CD4-positive, alpha-beta memory T cell (primary cell): ENCODE results near the gene GJA3. TPM values are rescaled to one million over a fixed set of nuclear protein-coding genes. Genes with fewer than 3 reads are reported as not detected.

Source experiments
- CTCF ChIA-PET: fragments of 350-600 bp; sonication (Branson Sonifier 250); formaldehyde crosslinking; loops from one replicate; lab custom pipeline; 2021; ENCODE audit warnings: inconsistent platforms; ENCODE audit not compliant: partially characterized antibody; lab: Charles Lee
- POLR2A ChIA-PET: fragments of 350-600 bp; sonication (Branson Sonifier 250); formaldehyde crosslinking; loops from one replicate; lab custom pipeline; 2021; ENCODE audit not compliant: partially characterized antibody; lab: Charles Lee
- DNase-seq, 5 donors: peaks; one replicate each; pipeline versions ENCODE4 v3.0.0 to v3.0.0-alpha.2; 2020 to 2022; ENCODE audit warnings: mixed read lengths in 1 of 5
- H3K27ac ChIP-seq: one replicate; pipeline ENCODE4 v1.7.0; 2013; ENCODE audit warnings: low read depth, low read length
- H3K27me3 ChIP-seq: 2 replicates; pipeline ENCODE4 v1.7.0; 2013; ENCODE audit warnings: mild to moderate bottlenecking, low read length, moderate library complexity; ENCODE audit not compliant: insufficient read depth
- H3K36me3 ChIP-seq: 2 replicates; pipeline ENCODE4 v1.7.0; 2013; ENCODE audit warnings: mild to moderate bottlenecking, low read length, moderate library complexity; ENCODE audit not compliant: insufficient read depth
- H3K4me1 ChIP-seq: 2 replicates; pipeline ENCODE4 v1.7.0; 2013; ENCODE audit warnings: mild to moderate bottlenecking, low read length, moderate library complexity; ENCODE audit not compliant: insufficient read depth
- H3K4me3 ChIP-seq, 2 donors: one replicate each; pipeline ENCODE4 v1.7.0; 2013; ENCODE audit warnings: low read length in 2 of 2, mild to moderate bottlenecking in 1 of 2
- H3K9me3 ChIP-seq, 2 donors: one replicate each; pipeline ENCODE4 v1.7.0; 2013; ENCODE audit warnings: low read length in 2 of 2, control low read depth in 1 of 2; ENCODE audit not compliant: control insufficient read depth in 1 of 2
- H3K27ac Mint-ChIP-seq, 7 donors: one replicate each; pipeline ENCODE4 v1.8.0; 2020 to 2021; ENCODE audit warnings: mixed read lengths in 7 of 7, mild to moderate bottlenecking in 6 of 7, inconsistent platforms in 3 of 7, moderate library complexity in 3 of 7
- H3K27me3 Mint-ChIP-seq, 2 donors: one replicate each; pipeline ENCODE4 v1.8.0; 2020 to 2021; ENCODE audit warnings: mixed read lengths in 2 of 2
- H3K36me3 Mint-ChIP-seq, 2 donors: one replicate each; pipeline ENCODE4 v1.8.0; 2020 to 2021; ENCODE audit warnings: mixed read lengths in 2 of 2, inconsistent platforms in 1 of 2, mild to moderate bottlenecking in 1 of 2
- H3K4me1 Mint-ChIP-seq, 4 donors: one replicate each; pipeline ENCODE4 v1.8.0; 2020 to 2021; ENCODE audit warnings: mixed read lengths in 4 of 4, mild to moderate bottlenecking in 1 of 4
- H3K4me3 Mint-ChIP-seq, 8 donors: one replicate each; pipeline ENCODE4 v1.8.0; 2020 to 2021; ENCODE audit warnings: mixed read lengths in 8 of 8, mild to moderate bottlenecking in 7 of 8, moderate library complexity in 6 of 8, inconsistent platforms in 3 of 8
- H3K9me3 Mint-ChIP-seq, 8 donors: one replicate each; pipeline ENCODE4 v1.8.0; 2020 to 2021; ENCODE audit warnings: mixed read lengths in 8 of 8, mild to moderate bottlenecking in 5 of 8, inconsistent platforms in 3 of 8, moderate library complexity in 1 of 8
- intact Hi-C: fragments of 100-400 bp; cut with micrococcal nuclease; formaldehyde crosslinking; loops from one replicate; pipeline ENCODE4 v1.15.1; 2023
- polyA plus RNA-seq, 2 donors: library from polyadenylated mRNA; unstranded; fragments of 300-500 nt; fragmentation: Illumina TruSeq; gene quantifications; one replicate each; pipeline ENCODE4 v1.2.3, GENCODE V29; 2021
- total RNA-seq, 2 experiments: library from RNA; stranded (reverse); gene quantifications; one replicate each; pipeline ENCODE4 v1.2.3, GENCODE V29; 2021

GJA3 gene
- total and polyA plus RNA-seq, 4 experiments from 2014 or later: 0.09 TPM; not detected in 3

DNA sequence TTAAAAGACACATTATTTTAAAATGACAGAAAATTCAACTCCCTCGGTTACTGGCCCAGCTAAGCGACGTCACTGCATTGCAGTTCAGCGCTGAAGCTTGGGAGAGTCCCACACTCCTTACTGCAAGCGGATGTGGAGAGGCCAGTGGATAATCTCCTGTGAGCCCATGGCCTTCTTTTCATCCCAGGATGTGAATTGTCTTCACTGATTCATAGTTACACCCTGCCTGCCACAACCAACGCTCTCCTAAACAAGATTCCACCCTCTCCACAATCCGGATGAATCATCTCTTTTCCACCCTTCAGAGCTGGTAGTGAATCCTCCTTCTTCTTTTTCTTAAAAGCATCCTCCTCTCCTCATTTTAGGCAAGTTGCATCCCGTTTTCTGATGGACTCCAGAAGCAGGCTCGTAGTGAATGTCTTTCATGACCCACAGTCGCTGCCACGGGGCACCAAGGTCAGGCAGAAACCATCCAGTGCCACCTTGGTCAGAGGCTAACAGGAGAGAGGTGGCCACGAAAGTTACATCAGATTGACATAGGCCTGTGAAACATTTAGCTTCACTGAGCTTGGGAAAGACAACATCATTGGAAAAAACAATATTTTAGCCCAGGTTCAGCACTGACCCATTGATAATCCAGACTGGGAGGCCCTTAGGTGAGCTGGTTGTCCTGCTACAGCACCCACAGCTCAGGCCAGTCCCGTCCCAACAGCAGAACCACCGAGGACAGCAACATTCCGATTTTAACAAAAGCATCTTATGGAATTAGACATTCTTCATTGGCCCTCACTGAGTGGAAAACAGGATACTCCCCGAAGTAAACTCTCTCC is 29.8 kb upstream of the GJA3 start:
- Mint-ChIP-seq H3K27me3 (peaks cover 34 to 43% of the 10 kb centered on the region in 2 donors), H3K4me3 (peak overlapping the region in 2 of 8 donors; percentile 44 to 69), H3K9me3 (peaks cover 0 to 1% (median 0%) of the 10 kb centered on the region in 8 donors), H3K27ac (no peak overlapping the region), H3K4me1 (peaks cover 14 to 33% (median 16%) of the 10 kb centered on the region in 4 donors), H3K36me3 (no peaks in the 10 kb centered on the region)
- intact Hi-C loops: no loop called here
- H3K9me3 ChIP-seq: no peaks in the 10 kb centered on the region
- POLR2A ChIA-PET: no interaction called here
- DNase-seq: no peak
- peaks cover 29% of the 10 kb centered on the region for H3K4me1 ChIP-seq
- no peaks in the 10 kb centered on the region for H3K36me3 ChIP-seq
- CTCF ChIA-PET: interaction anchor here (1.9 kb wide), 1 partner anchor 638 kb away, joined by 5 read pairs; no protein-coding TSS in a partner anchor
- peaks cover 32% of the 10 kb centered on the region for H3K27me3 ChIP-seq
- no peak overlapping the region for H3K4me3 ChIP-seq
- H3K27ac ChIP-seq: no peak overlapping the region

DNA sequence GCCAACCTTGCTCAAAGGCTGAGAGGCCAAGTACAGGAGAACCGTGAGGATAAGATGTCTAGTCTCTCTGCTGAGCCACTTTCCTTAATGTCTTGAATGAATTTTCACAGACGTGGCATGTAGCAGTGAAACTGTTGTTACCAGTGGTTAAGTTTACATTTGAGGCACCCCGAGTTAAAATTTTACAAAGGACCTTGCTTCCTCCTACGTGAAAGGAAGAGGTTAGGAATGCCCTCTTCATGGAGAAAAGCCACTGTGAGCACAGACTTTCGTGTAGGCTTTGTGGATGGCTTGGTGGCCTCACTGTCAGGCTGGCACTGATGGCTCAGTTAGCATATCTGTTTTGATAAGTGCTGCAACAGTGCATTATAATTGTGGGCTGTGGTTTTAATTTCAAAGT is 29.2 kb upstream of the GJA3 start:
- Mint-ChIP-seq H3K4me3 (no peak overlapping the region), H3K4me1 (peaks cover 14 to 33% (median 16%) of the 10 kb centered on the region in 4 donors), H3K27ac (no peak overlapping the region), H3K27me3 (peaks cover 29 to 41% of the 10 kb centered on the region in 2 donors), H3K36me3 (no peaks in the 10 kb centered on the region), H3K9me3 (peaks cover 0 to 1% (median 0%) of the 10 kb centered on the region in 8 donors)
- Histone ChIP-seq H3K4me1 (peaks cover 28% of the 10 kb centered on the region), H3K4me3 (no peak overlapping the region), H3K27ac (no peak overlapping the region), H3K9me3 (no peaks in the 10 kb centered on the region), H3K27me3 (peaks cover 26% of the 10 kb centered on the region), H3K36me3 (no peaks in the 10 kb centered on the region)
- intact Hi-C loops: no loop called here
- ChIA-PET CTCF (interaction anchor here (1.9 kb wide), 1 partner anchor 639 kb away, joined by 5 read pairs; no protein-coding TSS in a partner anchor), POLR2A (no interaction called here)
- DNase-seq: no peak

DNA sequence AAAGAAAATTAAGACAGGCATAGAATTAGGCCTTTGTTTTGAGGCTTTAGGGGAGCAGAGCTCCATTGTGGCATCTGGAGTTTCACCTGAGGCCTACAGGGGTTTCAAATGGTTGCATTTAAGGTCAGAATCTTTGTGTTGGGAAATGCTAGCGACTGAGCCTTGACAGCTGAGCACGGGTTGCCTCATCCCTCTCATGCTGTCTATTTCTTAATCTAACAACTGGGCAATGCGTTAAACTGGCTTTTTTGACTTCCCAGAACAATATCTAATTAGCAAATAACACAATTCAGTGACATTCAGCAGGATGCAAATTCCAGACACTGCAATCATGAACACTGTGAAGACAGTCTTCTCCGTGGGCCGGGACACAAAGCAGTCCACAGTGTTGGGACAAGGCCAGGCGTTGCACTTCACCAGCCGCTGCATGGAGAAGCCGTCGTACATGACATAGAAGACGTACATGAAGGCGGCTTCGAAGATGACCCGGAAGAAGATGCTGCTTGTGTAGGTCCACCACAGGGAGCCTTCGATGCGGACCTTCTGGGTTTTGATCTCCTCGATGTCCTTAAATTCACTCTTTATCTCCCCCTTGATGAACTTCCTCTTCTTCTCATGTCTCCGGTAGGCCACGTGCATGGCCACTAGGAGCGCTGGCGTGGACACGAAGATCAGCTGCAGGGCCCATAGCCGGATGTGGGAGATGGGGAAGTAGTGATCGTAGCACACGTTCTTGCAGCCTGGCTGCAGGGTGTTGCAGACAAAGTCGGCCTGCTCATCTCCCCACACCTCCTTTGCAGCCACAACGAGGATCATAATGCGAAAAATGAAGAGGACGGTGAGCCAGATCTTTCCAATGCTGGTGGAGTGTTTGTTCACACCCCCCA is 28.1 kb upstream of the GJA3 start:
- no peaks in the 10 kb centered on the region for H3K9me3 ChIP-seq
- no peak for DNase-seq
- H3K36me3 ChIP-seq: no peaks in the 10 kb centered on the region
- H3K27ac Mint-ChIP-seq: no peak overlapping the region
- H3K4me1 ChIP-seq: peaks cover 16% of the 10 kb centered on the region
- peaks cover 4 to 22% (median 6%) of the 10 kb centered on the region in 4 donors for H3K4me1 Mint-ChIP-seq
- no peaks in the 10 kb centered on the region for H3K36me3 Mint-ChIP-seq
- ChIA-PET POLR2A (no interaction called here), CTCF (interaction anchor here (5.2 kb wide), 1 partner anchor 7 kb away, joined by 53 read pairs; no protein-coding TSS in a partner anchor)
- H3K27ac ChIP-seq: no peak overlapping the region
- intact Hi-C loops: no loop called here
- no peaks in the 10 kb centered on the region for H3K9me3 Mint-ChIP-seq
- H3K27me3 Mint-ChIP-seq: peaks cover 21 to 30% of the 10 kb centered on the region in 2 donors
- H3K4me3 ChIP-seq: no peak overlapping the region
- H3K27me3 ChIP-seq: peaks cover 14% of the 10 kb centered on the region
- peak overlapping the region in 1 of 8 donors; percentile 43 for H3K4me3 Mint-ChIP-seq

DNA sequence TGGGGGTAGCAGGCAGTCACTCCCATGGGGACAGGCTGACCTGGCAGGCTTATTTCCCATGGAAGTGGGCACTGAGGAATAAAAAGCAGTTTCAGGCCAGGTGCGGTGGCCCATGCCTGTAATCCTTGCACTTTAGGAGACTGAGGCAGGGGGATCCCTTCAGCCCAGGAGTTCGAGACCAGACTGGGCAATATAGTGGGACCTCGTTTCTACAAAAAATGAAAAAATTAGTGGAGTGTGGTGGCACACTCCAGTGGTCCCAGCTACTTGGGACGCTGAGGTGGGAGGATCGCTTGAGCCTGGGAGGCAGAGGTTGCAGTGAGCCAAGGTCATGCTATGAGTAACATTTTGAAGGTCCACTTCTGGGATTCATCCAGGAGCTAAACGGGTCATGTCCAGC is 25.9 kb upstream of the GJA3 start:
- no peaks in the 10 kb centered on the region for H3K9me3 Mint-ChIP-seq
- peaks cover under 1% of the 10 kb centered on the region for H3K27me3 ChIP-seq
- H3K4me3 ChIP-seq: no peak overlapping the region
- peaks cover under 1% of the 10 kb centered on the region for H3K4me1 ChIP-seq
- ChIA-PET CTCF (interaction anchor here (5.2 kb wide), 1 partner anchor 9 kb away, joined by 53 read pairs; no protein-coding TSS in a partner anchor), POLR2A (no interaction called here)
- no peaks in the 10 kb centered on the region for H3K36me3 ChIP-seq
- H3K4me1 Mint-ChIP-seq: peaks cover 0 to 9% (median 0%) of the 10 kb centered on the region in 4 donors
- H3K27ac ChIP-seq: no peak overlapping the region
- no peak for DNase-seq
- intact Hi-C loops: no loop called here
- H3K27ac Mint-ChIP-seq: no peak overlapping the region
- no peaks in the 10 kb centered on the region for H3K36me3 Mint-ChIP-seq
- no peak overlapping the region for H3K4me3 Mint-ChIP-seq
- peaks cover 14 to 28% of the 10 kb centered on the region in 2 donors for H3K27me3 Mint-ChIP-seq
- no peaks in the 10 kb centered on the region for H3K9me3 ChIP-seq

DNA sequence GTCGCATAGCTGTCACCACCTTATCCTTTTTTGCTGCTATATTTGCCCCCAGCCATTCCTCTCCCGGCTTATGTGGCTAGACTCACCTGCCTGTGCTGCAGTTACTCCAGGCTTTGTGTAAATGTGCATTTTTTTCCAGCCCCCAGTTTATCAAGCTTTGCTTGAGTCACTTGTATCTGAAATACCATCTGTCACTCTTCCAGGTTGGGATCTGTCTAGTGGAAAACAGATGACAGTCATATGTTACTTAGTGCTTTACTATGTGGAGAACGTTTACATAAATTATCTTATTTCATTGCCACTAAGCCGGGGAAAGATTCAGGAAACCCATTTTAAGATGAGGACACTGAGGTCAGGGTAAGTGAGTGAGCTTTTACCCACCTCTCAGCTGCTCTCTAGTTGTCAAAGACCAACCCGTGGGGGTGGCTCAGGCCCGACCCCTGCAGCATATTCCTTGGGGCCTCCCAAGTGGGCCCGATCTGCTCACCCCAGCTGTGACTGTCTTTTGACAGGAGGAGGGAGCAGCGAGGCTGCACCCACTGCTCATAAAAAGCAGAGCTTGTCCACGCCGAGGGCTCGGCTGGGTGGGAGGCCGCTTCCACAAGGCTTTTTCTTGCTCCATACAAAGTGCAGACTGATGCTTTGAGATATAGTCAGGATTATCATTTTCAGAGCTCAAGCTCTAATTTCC is 24.7 kb upstream of the GJA3 start:
- DNase-seq: no peak
- H3K4me1 ChIP-seq: no peaks in the 10 kb centered on the region
- no peaks in the 10 kb centered on the region for H3K36me3 ChIP-seq
- intact Hi-C loops: no loop called here
- H3K4me1 Mint-ChIP-seq: no peaks in the 10 kb centered on the region
- H3K27me3 ChIP-seq: peaks cover 4% of the 10 kb centered on the region
- no peak overlapping the region for H3K27ac ChIP-seq
- H3K4me3 Mint-ChIP-seq: no peak overlapping the region
- H3K27ac Mint-ChIP-seq: no peak overlapping the region
- H3K27me3 Mint-ChIP-seq: peaks cover 7 to 25% of the 10 kb centered on the region in 2 donors
- ChIA-PET CTCF (interaction anchor here (1.0 to 5.2 kb wide), 5 partner anchors 10 to 43 kb away, joined by 3 to 53 read pairs (median 3); no protein-coding TSS in a partner anchor), POLR2A (no interaction called here)
- H3K9me3 Mint-ChIP-seq: no peaks in the 10 kb centered on the region
- no peaks in the 10 kb centered on the region for H3K36me3 Mint-ChIP-seq
- no peak overlapping the region for H3K4me3 ChIP-seq
- H3K9me3 ChIP-seq: no peaks in the 10 kb centered on the region

DNA sequence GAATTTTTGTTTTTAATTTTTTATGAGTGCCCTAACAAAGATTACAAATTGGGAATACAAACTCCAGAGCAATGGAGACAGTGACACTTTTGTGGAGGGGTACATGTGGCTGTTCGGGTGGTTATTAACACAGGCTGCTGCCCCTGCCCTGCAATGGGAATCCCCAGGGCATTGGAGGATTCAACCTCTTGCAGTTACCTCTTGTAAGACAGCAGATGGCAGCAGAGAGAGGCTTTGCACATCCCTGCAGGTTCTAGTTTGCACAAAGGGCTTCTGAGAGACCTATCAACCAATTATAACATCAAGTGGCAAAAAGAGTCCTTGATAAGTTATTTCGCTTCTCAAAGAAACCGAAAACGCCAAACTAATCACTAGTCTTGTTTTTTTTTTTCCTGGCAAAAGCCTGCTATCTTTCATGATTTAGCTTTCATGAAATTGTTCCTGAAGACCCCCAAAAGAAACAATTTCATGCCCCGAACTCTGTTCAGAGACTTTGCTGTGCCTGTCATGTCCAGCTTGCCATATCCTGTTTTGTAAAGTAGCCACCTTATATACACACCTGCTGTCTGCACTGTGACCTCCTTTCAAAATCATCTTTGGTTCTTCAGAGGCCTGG is 21.5 kb upstream of the GJA3 start:
- H3K9me3 ChIP-seq: no peaks in the 10 kb centered on the region
- Mint-ChIP-seq H3K9me3 (no peaks in the 10 kb centered on the region), H3K4me3 (no peak overlapping the region), H3K27me3 (peaks cover 25 to 34% of the 10 kb centered on the region in 2 donors), H3K4me1 (peaks cover 0 to 2% (median 0%) of the 10 kb centered on the region in 4 donors), H3K36me3 (no peaks in the 10 kb centered on the region), H3K27ac (no peak overlapping the region)
- no peaks in the 10 kb centered on the region for H3K4me1 ChIP-seq
- intact Hi-C loops: loop anchor here (1.0 to 5.0 kb wide), 3 partner anchors 315 to 743 kb away; no protein-coding TSS in a partner anchor
- CTCF ChIA-PET: interaction anchor here (0.7 to 2.7 kb wide), 11 partner anchors 10 to 745 kb away, joined by 3 to 22 read pairs (median 3); no protein-coding TSS in a partner anchor
- no peak overlapping the region for H3K4me3 ChIP-seq
- H3K27me3 ChIP-seq: peaks cover 7% of the 10 kb centered on the region
- POLR2A ChIA-PET: no interaction called here
- peak in 4 of 5 donors; percentile 63 to 73 (median 68) for DNase-seq
- no peaks in the 10 kb centered on the region for H3K36me3 ChIP-seq
- H3K27ac ChIP-seq: no peak overlapping the region
